DND-41 (cell line): ENCODE data around the gene FUZ.

Experiments used
- ATAC-seq: fragments of 200-7000 bp; cut with Tn5 transposase; 3 replicates; pipeline ENCODE4 v1.9.1; 2021; ENCODE audit warnings: low read depth; ENCODE audit not compliant: insufficient read depth
- DNase-seq: peaks from one replicate; pipeline ENCODE4 v3.0.0-alpha.2; 2020
- H2AFZ ChIP-seq: 2 replicates; pipeline ENCODE4 v1.6.0; 2012; ENCODE audit warnings: low read depth, low read length
- H3K27ac ChIP-seq: 2 replicates; pipeline ENCODE4 v1.5.1; 2012; ENCODE audit warnings: low read length, inconsistent platforms
- H3K27me3 ChIP-seq: fragments of 200-600 bp; sonication (generic); 2 replicates; pipeline ENCODE4 v1.6.0; 2012; ENCODE audit warnings: low read length, mild to moderate bottlenecking, inconsistent platforms; ENCODE audit not compliant: insufficient read depth, poor library complexity
- H3K36me3 ChIP-seq: 2 replicates; pipeline ENCODE4 v1.5.1; 2012; ENCODE audit warnings: low read length, inconsistent platforms; ENCODE audit not compliant: insufficient read depth
- H3K4me1 ChIP-seq: 2 replicates; pipeline ENCODE4 v1.5.1; 2012; ENCODE audit warnings: mild to moderate bottlenecking, low read length; ENCODE audit not compliant: insufficient read depth
- H3K4me2 ChIP-seq: 2 replicates; pipeline ENCODE4 v1.6.0; 2012; ENCODE audit warnings: mild to moderate bottlenecking, moderate library complexity, low read length, inconsistent platforms; ENCODE audit not compliant: insufficient read depth
- H3K4me3 ChIP-seq, 2 experiments: fragments of 200-600 bp in 1 of 2; shearing (Covaris generic) in 1 of 2; 2 replicates each; pipeline ENCODE4 v1.5.1; 2012 to 2016; ENCODE audit warnings: inconsistent platforms in 2 of 2, low read length in 2 of 2, mild to moderate bottlenecking in 2 of 2, low read depth in 1 of 2, moderate library complexity in 1 of 2
- H3K79me2 ChIP-seq: 2 replicates; pipeline ENCODE4 v1.6.0; 2012; ENCODE audit warnings: low read length, inconsistent platforms; ENCODE audit not compliant: insufficient read depth
- H3K9ac ChIP-seq: 2 replicates; pipeline ENCODE4 v1.6.0; 2012; ENCODE audit warnings: low read depth, mild to moderate bottlenecking, inconsistent platforms, low read length, moderate library complexity
- H3K9me3 ChIP-seq: 2 replicates; pipeline ENCODE4 v1.5.1; 2012; ENCODE audit warnings: low read length, moderate library complexity, mild to moderate bottlenecking, inconsistent platforms; ENCODE audit not compliant: insufficient read depth, severe bottlenecking
- H4K20me1 ChIP-seq: 2 replicates; pipeline ENCODE4 v1.6.0; 2012; ENCODE audit warnings: low read length; ENCODE audit not compliant: insufficient read depth
- CTCF ChIP-seq: IDR thresholded peaks from 2 replicates; pipeline ENCODE4 v1.5.1; 2012; ENCODE audit warnings: borderline replicate concordance, low read length, moderate library complexity, mild to moderate bottlenecking; ENCODE audit not compliant: poor library complexity, severe bottlenecking; ENCODE audit errors: extremely low read depth
- EZH2 ChIP-seq: IDR thresholded peaks from 3 replicates; pipeline ENCODE4 v1.6.1; 2012; ENCODE audit warnings: borderline replicate concordance, low read depth, mild to moderate bottlenecking, moderate library complexity, low read length, inconsistent platforms; ENCODE audit not compliant: severe bottlenecking

The FUZ gene

GRCh38 chr19:49829721-49830120 lies 16.6 kb upstream of the FUZ start:
- H3K4me1 ChIP-seq = peaks cover 3% of the 10 kb centered on the region; the same call in 1 of the 2 replicates
- ATAC-seq = no peak
- TF ChIP-seq EZH2 (no peak), CTCF (no peak)

GRCh38 chr19:49829200-49829599 lies 16.1 kb upstream of the FUZ start:
- H3K36me3 ChIP-seq = peaks cover 70% of the 10 kb centered on the region
- no peak for ATAC-seq
- H3K4me1 ChIP-seq = peaks cover 3% of the 10 kb centered on the region; the same call in 1 of the 2 replicates

More at GRCh38 chr19:49829721-49830120, 16.6 kb upstream of the FUZ start:
- Histone ChIP-seq H3K79me2 (peaks cover 26% of the 10 kb centered on the region), H3K4me2 (no peak overlapping the region), H4K20me1 (peaks cover 20% of the 10 kb centered on the region), H3K4me3 (no peak overlapping the region), H3K9ac (no peak overlapping the region), H3K27me3 (no peaks in the 10 kb centered on the region), H3K9me3 (no peaks in the 10 kb centered on the region), H3K27ac (no peak overlapping the region), H3K36me3 (peaks cover 75% of the 10 kb centered on the region), H2AFZ (no peak overlapping the region)
- no peak for DNase-seq

GRCh38 chr19:49827034-49827433 lies 13.9 kb upstream of the FUZ start:
- peaks cover 63% of the 10 kb centered on the region for H3K36me3 ChIP-seq
- no peak for ATAC-seq

More at GRCh38 chr19:49829200-49829599, 16.1 kb upstream of the FUZ start:
- peaks cover 29% of the 10 kb centered on the region for H3K79me2 ChIP-seq
- TF ChIP-seq EZH2 (no peak), CTCF (no peak)
- no peaks in the 10 kb centered on the region for H3K9me3 ChIP-seq
- H3K9ac ChIP-seq = no peak overlapping the region
- H3K4me3 ChIP-seq = no peak overlapping the region
- H3K4me2 ChIP-seq = no peak overlapping the region
- H2AFZ ChIP-seq = no peak overlapping the region
- DNase-seq = no peak
- no peaks in the 10 kb centered on the region for H3K27me3 ChIP-seq
- peaks cover 22% of the 10 kb centered on the region for H4K20me1 ChIP-seq
- H3K27ac ChIP-seq = no peak overlapping the region

More at GRCh38 chr19:49827034-49827433, 13.9 kb upstream of the FUZ start:
- no peaks in the 10 kb centered on the region for H3K27me3 ChIP-seq
- no peak overlapping the region for H3K4me2 ChIP-seq
- H3K4me3 ChIP-seq = no peak overlapping the region
- no peaks in the 10 kb centered on the region for H3K4me1 ChIP-seq
- H4K20me1 ChIP-seq = peaks cover 29% of the 10 kb centered on the region
- no peak overlapping the region for H2AFZ ChIP-seq
- TF ChIP-seq CTCF (no peak), EZH2 (no peak)
- H3K27ac ChIP-seq = no peak overlapping the region
- DNase-seq = no peak
- H3K79me2 ChIP-seq = peaks cover 47% of the 10 kb centered on the region
- H3K9ac ChIP-seq = no peak overlapping the region
- H3K9me3 ChIP-seq = no peaks in the 10 kb centered on the region
